Esophagus muscularis mucosa (tissue), 4 donors: Measurements from ENCODE around the gene GPRIN1. TPM values are rescaled to one million over a fixed set of nuclear protein-coding genes. Genes with fewer than 3 reads are reported as not detected.

Experiments
- DNase-seq: peaks from one replicate; pipeline ENCODE4 v3.0.0-alpha.2; 2017; ENCODE audit errors: extremely low spot score
- H3K27ac ChIP-seq, 4 donors: fragments of 200-600 bp; sonication (generic); replicated peaks in 1 of 4; 1 replicate in 3 of 4; 2 replicates in 1 of 4; pipeline ENCODE4 v1.5.1; 2016 to 2019; ENCODE audit warnings: mild to moderate bottlenecking in 1 of 4
- H3K27me3 ChIP-seq, 4 donors: fragments of 200-600 bp; sonication (generic); one replicate each; pipeline versions ENCODE4 v1.5.1 to v1.6.0; 2016 to 2019
- H3K36me3 ChIP-seq, 4 donors: fragments of 200-600 bp; sonication (generic); one replicate each; pipeline ENCODE4 v1.5.1; 2016 to 2019
- H3K4me1 ChIP-seq, 4 donors: fragments of 200-600 bp; sonication (generic); one replicate each; pipeline ENCODE4 v1.5.1; 2016 to 2019
- H3K4me3 ChIP-seq, 4 donors: fragments of 200-600 bp; sonication (generic); 1 replicate in 2 of 4; 2 replicates in 2 of 4; pipeline ENCODE4 v1.5.1; 2016 to 2019; ENCODE audit warnings: mild to moderate bottlenecking in 4 of 4, moderate library complexity in 1 of 4
- H3K9me3 ChIP-seq, 4 donors: fragments of 200-600 bp; sonication (generic); 1 replicate in 3 of 4; 2 replicates in 1 of 4; pipeline ENCODE4 v1.5.1; 2016 to 2019
- CTCF ChIP-seq, 3 experiments: fragments of 200-600 bp in 2 of 3; fragments of 450-650 bp in 1 of 3; sonication (generic) in 2 of 3; IDR thresholded peaks; one replicate each; pipeline ENCODE4 v1.5.1; 2017 to 2019; ENCODE audit warnings: antibody characterized with exemption in 3 of 3, mild to moderate bottlenecking in 2 of 3, moderate library complexity in 1 of 3
- EP300 ChIP-seq: sonication (generic); formaldehyde crosslinking; IDR thresholded peaks from one replicate; pipeline ENCODE4 v1.6.1; 2017; ENCODE audit warnings: antibody characterized with exemption
- POLR2A ChIP-seq: fragments of 450-650 bp; IDR thresholded peaks from one replicate; pipeline ENCODE4 v1.6.1; 2017; ENCODE audit warnings: antibody characterized with exemption, moderate library complexity, mild to moderate bottlenecking, low read depth
- POLR2AphosphoS5 ChIP-seq, 2 donors: sonication (generic); formaldehyde crosslinking; IDR thresholded peaks; one replicate each; pipeline ENCODE4 v1.6.1; 2017; ENCODE audit warnings: antibody characterized with exemption in 2 of 2
- WGBS: methylation state at CpG from one replicate; pipeline ENCODE4 v1.1.5; 2018; 5-methylcytosine and 5-hydroxymethylcytosine counted together
- intact Hi-C: fragments of 100-400 bp; cut with DNase I; formaldehyde crosslinking; loops from one replicate; pipeline ENCODE4 v1.15.1; 2023
- total RNA-seq, 4 donors: library from RNA; depleted of rRNA; stranded (reverse); fragments of >200 nt; gene quantifications; one replicate each; pipeline versions ENCODE4 v1.1.0 to v1.2.1, GENCODE V29; 2016

GPRIN1 gene
- total RNA-seq, 4 donors from 2014 or later = 0.42 to 1.0 (median 0.95) TPM

- TF ChIP-seq POLR2A (no peak), CTCF (IDR thresholded peaks at IDR 0.05) (no peak), EP300 (no peak), POLR2AphosphoS5 (IDR thresholded peaks at IDR 0.05) (no peak)
- Histone ChIP-seq H3K9me3 (no peaks in the 10 kb centered on the region), H3K36me3 (no peaks in the 10 kb centered on the region), H3K4me3 (no peak overlapping the region), H3K27me3 (peaks cover 6 to 96% (median 40%) of the 10 kb centered on the region in 4 donors), H3K27ac (no peak overlapping the region), H3K4me1 (peaks cover 23 to 32% (median 29%) of the 10 kb centered on the region in 4 donors)
- intact Hi-C loops = no loop called here
- 42% methylated on average over 13 of the region's 13 CpGs for WGBS
- no peak for DNase-seq
These were observed 11.7 kb upstream of the GPRIN1 start for GRCh38 chr5:176621661-176622079.

- no peaks in the 10 kb centered on the region for H3K36me3 ChIP-seq
- DNase-seq = no peak
- intact Hi-C loops = no loop called here
- no peak overlapping the region for H3K27ac ChIP-seq
- H3K9me3 ChIP-seq = no peaks in the 10 kb centered on the region
- H3K4me1 ChIP-seq = peaks cover 23 to 32% (median 29%) of the 10 kb centered on the region in 4 donors
- no peak for TF ChIP-seq POLR2AphosphoS5 (IDR thresholded peaks at IDR 0.05)
- no peak for TF ChIP-seq EP300
- TF ChIP-seq POLR2A = no peak
- no peak for TF ChIP-seq CTCF (IDR thresholded peaks at IDR 0.05)
- 7% methylated on average over 30 of the region's 32 CpGs for WGBS
- H3K27me3 ChIP-seq = peaks cover 6 to 96% (median 43%) of the 10 kb centered on the region in 4 donors
- peak overlapping the region in 1 of 4 donors; percentile 7 for H3K4me3 ChIP-seq
These were observed 10.5 kb upstream of the GPRIN1 start for GRCh38 chr5:176620333-176620981.

- no peak overlapping the region for H3K27ac ChIP-seq
- DNase-seq = no peak
- peaks cover 23 to 32% (median 29%) of the 10 kb centered on the region in 4 donors for H3K4me1 ChIP-seq
- peak overlapping the region; percentile 7 to 29 (median 17) for H3K4me3 ChIP-seq
- H3K36me3 ChIP-seq = no peaks in the 10 kb centered on the region
- WGBS = 13% methylated on average over 27 of the region's 59 CpGs
- H3K27me3 ChIP-seq = peaks cover 6 to 96% (median 43%) of the 10 kb centered on the region in 4 donors
- H3K9me3 ChIP-seq = no peaks in the 10 kb centered on the region
- no peak for TF ChIP-seq POLR2A
- no peak for TF ChIP-seq EP300
- intact Hi-C loops = no loop called here
These were observed 9.8 kb upstream of the GPRIN1 start for GRCh38 chr5:176619569-176620332.

GRCh38 chr5:176619203-176619568 is 9.2 kb upstream of the GPRIN1 start:
- intact Hi-C loops = no loop called here
- Histone ChIP-seq H3K4me1 (peaks cover 23 to 32% (median 29%) of the 10 kb centered on the region in 4 donors), H3K27me3 (peaks cover 6 to 93% (median 43%) of the 10 kb centered on the region in 4 donors), H3K4me3 (peak overlapping the region; percentile 7 to 29 (median 17)), H3K9me3 (no peaks in the 10 kb centered on the region), H3K27ac (no peak overlapping the region), H3K36me3 (no peaks in the 10 kb centered on the region)
- DNase-seq = no peak
- WGBS = 2% methylated on average over 27 of the region's 31 CpGs
- TF ChIP-seq POLR2AphosphoS5 (IDR thresholded peaks at IDR 0.05) (no peak), CTCF (IDR thresholded peaks at IDR 0.05) (peak in 2 of 3 experiments; percentile 12)

- Histone ChIP-seq H3K27me3 (peaks cover 6 to 90% (median 43%) of the 10 kb centered on the region in 4 donors), H3K4me3 (peak overlapping the region; percentile 7 to 29 (median 17)), H3K27ac (no peak overlapping the region), H3K4me1 (peaks cover 23 to 32% (median 29%) of the 10 kb centered on the region in 4 donors), H3K36me3 (no peaks in the 10 kb centered on the region), H3K9me3 (no peaks in the 10 kb centered on the region)
- DNase-seq = no peak
- TF ChIP-seq POLR2A (no peak), EP300 (no peak), CTCF (IDR thresholded peaks at IDR 0.05) (no peak), POLR2AphosphoS5 (IDR thresholded peaks at IDR 0.05) (no peak)
- 24% methylated on average over 19 of the region's 19 CpGs for WGBS
- intact Hi-C loops = no loop called here
These were observed 8.8 kb upstream of the GPRIN1 start for GRCh38 chr5:176618783-176619182.
